HG02973 (cell line): ENCODE results near the gene AP3M1.
A peak's percentile ranks its signal among the peaks of the same experiment; 100 is the strongest.

Experiments used
- ATAC-seq: cut with Tn5 transposase; IDR thresholded peaks from one replicate; pipeline ENCODE4 v1.9.1; 2021; ENCODE audit warnings: moderate library complexity; ENCODE audit not compliant: unreplicated experiment

AP3M1 gene

DNA sequence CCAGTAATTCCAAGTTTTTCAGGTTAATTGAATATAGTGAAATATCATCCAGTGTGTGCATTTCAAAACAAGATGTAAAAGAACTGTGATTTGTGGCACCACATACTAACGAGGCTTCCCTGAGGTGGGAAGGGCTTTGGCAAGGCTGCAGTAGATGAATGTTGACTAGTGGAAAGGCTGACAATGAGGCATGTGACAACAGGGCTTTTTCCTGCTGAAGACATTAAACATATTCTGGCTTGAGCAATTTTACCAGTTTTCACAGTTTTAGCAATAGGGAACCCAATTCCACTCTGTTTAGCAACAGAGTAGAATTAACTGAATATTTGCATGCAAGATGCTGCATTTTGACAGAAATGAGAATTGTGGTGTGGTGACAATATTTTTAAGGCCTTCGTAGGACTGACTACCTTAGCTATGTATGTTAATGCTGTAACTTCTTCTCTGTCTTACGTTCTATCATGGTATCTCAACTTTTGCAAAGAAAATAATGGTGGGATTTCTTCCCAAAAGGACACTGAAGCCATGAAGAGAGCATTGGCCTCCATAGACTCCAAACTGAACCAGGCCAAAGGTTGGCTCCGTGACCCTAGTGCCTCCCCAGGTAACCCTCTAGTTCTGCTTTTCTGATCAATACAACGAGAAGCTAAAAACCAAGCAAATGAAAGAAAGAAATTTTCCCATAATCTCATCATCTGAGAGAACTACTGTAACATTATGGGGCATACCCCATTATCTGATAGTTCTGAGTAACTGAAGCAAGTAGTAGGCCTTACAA is 68.5 kb downstream of the AP3M1 start:
- no peak for ATAC-seq

DNA sequence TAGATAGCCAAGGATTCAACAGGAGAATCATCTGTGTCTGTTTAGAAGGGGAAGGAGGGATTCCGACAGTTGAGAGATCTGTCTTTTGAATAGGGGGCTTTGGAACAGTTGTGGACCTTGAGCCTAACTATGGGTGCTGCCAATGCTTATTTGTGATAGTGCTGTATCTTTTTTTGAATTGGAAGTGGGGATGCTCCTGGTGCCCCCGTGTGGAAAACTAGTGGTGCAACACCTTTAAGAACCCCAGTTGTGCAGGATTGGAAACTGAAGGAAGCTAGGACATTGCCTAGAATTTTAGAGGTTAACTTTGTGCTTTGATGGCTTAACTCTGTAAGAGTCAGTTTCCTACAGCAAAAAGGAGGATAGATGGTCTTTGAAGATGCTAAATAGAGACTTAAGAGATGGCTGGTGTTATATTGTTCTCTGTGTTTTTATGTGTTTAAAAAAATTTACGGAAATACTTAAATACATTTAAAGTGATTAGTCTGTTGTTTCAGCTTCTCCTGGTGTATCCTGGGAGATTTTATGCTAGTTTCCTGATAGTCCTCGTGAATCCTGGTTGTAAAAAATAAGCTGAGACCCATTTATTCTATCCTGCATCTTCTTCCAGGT is 69.3 kb downstream of the AP3M1 start:
- ATAC-seq: no peak

DNA sequence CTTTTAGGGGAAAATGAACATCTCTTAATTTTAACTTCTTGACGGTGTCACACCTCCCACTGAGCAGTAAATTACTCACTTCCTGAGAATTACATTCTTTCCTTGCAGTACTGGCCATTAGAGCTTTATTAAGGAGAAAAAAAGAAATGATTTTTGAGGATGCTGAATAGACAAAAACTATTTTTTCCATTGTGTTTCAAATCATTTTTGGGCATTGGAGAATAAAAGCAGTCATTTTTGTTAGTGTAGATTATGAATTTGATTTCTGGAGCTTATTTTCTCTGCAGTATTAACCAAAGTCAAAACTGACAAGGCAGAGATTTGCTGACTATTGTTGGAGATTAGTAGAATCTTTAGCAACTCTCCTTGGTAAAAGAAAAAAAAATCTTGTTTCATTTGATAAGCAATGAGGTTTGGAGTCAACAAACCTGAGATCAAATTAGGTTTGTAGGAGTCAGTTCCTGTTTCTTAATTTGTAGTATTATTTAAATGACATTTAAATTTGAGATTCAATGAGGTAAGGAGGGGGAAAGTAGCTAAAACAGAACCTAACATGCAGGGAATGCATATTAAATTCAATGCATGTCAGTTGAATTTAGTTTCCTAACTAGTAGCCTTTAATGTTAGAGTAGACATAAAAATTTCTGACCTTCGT is 70.6 kb downstream of the AP3M1 start:
- ATAC-seq: no peak

DNA sequence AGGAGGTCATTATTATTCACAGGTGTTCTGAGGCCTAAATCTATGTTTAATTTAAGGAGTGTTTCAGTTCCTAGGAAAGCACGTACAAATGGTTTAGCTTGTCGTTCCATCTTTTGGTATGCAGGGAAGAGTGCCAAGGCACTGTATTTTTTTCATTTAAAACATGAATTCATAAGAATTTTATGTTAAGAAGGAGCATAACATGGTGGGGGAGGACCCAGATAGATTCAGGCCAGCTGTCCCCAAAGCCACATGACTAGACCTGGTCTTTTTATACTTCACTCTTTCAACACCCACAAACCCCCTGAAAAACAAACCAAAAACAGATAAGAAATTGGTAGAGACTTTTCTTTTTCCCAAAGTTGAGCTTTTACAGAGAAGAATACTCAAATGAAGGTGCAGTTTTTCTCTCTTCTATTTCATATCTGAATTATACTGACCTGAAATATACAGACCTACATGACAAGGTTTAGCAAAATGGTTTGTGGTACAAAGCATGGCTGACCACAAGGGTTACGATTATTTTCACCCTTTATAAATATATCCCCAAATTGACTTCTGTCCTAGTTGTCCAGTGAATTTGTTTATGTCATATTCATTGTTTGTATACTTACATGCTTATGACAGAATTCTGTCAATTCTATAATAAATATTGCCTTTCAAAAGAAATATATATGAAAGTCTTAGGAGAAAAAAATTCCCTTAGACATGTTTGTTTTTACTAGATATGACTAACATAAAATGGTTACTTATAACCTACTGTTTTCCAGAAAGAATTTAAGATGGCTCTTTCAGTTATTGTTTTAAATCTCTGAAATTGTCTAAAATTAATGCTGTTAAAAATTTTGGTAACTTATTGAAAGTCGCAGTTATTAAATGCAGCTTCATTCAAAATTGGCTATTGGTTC is 71.3 kb downstream of the AP3M1 start:
- ATAC-seq: no peak

DNA sequence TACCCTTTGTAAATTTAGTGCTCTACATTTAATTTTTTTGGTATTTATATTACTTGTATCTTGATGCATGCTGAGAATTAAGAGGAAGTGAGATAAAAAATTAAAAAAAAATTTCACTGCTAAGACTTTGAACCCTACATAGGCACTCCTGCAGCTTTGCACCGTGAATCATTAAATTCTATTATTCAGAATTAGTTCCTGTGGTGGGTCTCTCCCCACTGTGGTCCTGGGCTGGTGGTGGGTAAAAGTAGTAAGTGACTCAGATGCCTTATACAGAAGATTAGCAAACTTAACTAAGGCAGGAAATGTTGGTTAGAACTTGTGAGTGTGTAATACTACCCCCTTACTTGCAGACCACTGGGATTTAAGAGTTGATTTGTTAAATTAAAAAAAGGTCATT is 72.6 kb downstream of the AP3M1 start:
- peak; percentile 47 for ATAC-seq

DNA sequence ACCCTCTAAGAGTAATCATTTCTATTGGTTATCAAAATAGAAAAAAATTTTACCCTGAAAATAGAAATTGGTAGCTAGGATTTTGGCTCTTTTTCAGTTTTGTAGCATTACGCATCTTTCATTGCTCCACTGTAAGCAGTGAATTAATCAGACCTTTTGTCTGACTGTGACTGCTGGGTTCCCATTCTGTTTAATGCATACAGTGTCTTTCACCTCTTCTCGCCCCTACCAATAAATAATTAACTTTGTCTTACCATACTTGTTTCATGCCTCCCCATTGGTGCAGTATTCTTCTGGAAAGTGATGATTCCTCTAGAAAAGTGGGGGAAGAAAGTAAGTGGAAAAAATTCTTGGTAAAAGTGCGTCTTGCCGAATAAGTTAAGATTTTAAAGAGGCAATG is 73.2 kb downstream of the AP3M1 start:
- no peak for ATAC-seq

DNA sequence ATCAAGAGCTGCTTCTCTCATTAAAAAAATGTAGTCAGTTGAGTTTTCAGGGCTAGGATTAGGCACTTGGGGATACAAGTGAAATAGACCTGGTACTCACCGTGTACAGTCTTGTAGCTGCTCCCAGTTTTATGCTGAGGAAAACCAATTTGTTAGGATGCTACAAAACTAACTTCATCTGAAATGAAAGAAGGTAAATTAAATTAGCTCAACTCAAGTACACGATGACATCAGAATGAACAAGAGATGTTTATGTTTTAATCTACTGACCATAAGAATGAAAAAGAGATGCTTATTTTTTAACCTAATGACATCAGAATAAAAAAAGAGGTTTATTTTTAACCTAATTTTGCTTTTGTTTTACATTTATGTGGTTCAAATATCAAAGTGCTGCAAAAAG is 73.7 kb downstream of the AP3M1 start:
- ATAC-seq: no peak

DNA sequence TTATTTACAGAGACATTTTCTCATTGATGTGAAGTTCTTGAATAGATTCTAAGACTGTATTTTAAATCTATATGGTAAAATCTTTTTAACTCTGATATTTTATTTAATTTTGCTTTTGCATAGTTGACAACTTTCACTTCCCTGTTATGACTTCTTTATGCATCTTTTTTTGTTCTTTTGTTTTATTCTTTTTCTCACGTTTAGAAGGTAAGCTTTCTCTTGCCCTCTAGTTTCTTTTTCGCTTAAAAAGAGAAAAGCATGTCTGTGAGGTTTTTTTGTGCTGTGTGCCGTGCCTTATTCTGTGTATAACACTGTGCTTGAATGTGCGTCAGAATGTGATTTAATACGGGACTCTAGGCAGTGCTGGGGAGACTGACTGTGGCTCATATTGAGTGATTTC is 74.7 kb downstream of the AP3M1 start:
- no peak for ATAC-seq

DNA sequence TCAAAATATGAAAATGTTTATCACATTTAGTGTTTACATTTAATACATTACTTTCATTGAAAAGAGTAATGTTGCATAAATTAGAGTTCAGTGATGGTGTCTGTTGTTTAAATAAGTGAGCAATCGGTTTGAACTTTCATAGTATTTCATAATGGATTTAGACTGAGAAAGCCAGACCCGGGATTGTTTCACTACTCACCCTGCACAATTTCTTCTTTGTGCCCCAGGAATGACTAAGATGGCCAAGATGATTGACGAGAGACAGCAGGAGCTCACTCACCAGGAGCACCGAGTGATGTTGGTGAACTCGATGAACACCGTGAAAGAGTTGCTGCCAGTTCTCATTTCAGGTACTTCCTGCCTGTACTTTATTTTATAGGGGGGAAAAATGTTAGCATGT is 78.1 kb downstream of the AP3M1 start:
- no peak for ATAC-seq

DNA sequence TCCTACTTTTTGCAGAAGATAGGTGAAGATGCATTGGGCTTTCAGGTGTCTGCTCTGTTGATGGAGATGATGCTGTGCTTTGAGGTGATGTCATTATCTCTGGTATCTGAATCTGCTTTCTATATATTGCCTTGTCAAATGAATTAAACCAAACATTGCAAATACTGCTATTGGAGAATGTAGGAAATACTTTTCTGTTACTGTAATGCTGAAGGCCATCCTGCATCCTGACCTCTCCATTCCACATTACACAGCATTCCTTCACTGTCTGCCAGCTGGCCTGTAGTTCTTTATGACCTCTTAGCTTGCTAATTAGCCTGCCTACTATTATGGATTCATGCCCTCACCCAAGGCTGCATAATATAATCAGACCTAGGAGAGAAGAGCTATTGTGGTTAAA is 79.5 kb downstream of the AP3M1 start:
- no peak for ATAC-seq
